Measurements from ENCODE around the gene LYPD5.

The LYPD5 gene

GRCh38 chr19:43789029-43789428 is 13.2 kb downstream of the LYPD5 start:
- Mint-ChIP-seq H3K4me3 (no peak overlapping the region), H3K27me3 (peaks cover 8% of the 10 kb centered on the region), H3K27ac (no peak overlapping the region), H3K36me3 (ENCODE audit: low read depth) (no peaks in the 10 kb centered on the region), H3K4me1 (ENCODE audit: low read depth) (peaks cover 17% of the 10 kb centered on the region), H3K9me3 (no peaks in the 10 kb centered on the region)

- H3K27me3 Mint-ChIP-seq, result no peaks in the 10 kb centered on the region
- peaks cover 39% of the 10 kb centered on the region for H3K4me1 Mint-ChIP-seq (ENCODE audit: low read depth)
- H3K27ac Mint-ChIP-seq, result no peak overlapping the region
- no peaks in the 10 kb centered on the region for H3K36me3 Mint-ChIP-seq (ENCODE audit: low read depth)
- no peak overlapping the region for H3K4me3 Mint-ChIP-seq
- H3K9me3 Mint-ChIP-seq, result no peaks in the 10 kb centered on the region
Measured at GRCh38 chr19:43786665-43787064, 15.6 kb downstream of the LYPD5 start.

GRCh38 chr19:43784981-43785808 is 17.1 kb downstream of the LYPD5 start:
- Mint-ChIP-seq H3K36me3 (ENCODE audit: low read depth) (no peaks in the 10 kb centered on the region), H3K27me3 (no peaks in the 10 kb centered on the region), H3K4me1 (ENCODE audit: low read depth) (peaks cover 47% of the 10 kb centered on the region), H3K4me3 (peak overlapping the region; percentile 80), H3K27ac (peak overlapping the region; percentile 88), H3K9me3 (no peaks in the 10 kb centered on the region)

- peaks cover 47% of the 10 kb centered on the region for H3K4me1 Mint-ChIP-seq (ENCODE audit: low read depth)
- peak overlapping the region; percentile 88 for H3K27ac Mint-ChIP-seq
- peak overlapping the region; percentile 80 for H3K4me3 Mint-ChIP-seq
- no peaks in the 10 kb centered on the region for H3K9me3 Mint-ChIP-seq
- H3K27me3 Mint-ChIP-seq, result no peaks in the 10 kb centered on the region
- H3K36me3 Mint-ChIP-seq (ENCODE audit: low read depth), result peaks cover 3% of the 10 kb centered on the region
Measured at GRCh38 chr19:43784241-43784980, 17.8 kb downstream of the LYPD5 start.

GRCh38 chr19:43783636-43784035 is 18.6 kb downstream of the LYPD5 start:
- H3K4me1 Mint-ChIP-seq (ENCODE audit: low read depth), result peaks cover 51% of the 10 kb centered on the region
- peak overlapping the region; percentile 80 for H3K4me3 Mint-ChIP-seq
- no peaks in the 10 kb centered on the region for H3K9me3 Mint-ChIP-seq
- no peaks in the 10 kb centered on the region for H3K27me3 Mint-ChIP-seq
- peak overlapping the region; percentile 88 for H3K27ac Mint-ChIP-seq
- peaks cover 6% of the 10 kb centered on the region for H3K36me3 Mint-ChIP-seq (ENCODE audit: low read depth)

GRCh38 chr19:43782689-43783231 is 19.5 kb downstream of the LYPD5 start:
- H3K27ac Mint-ChIP-seq, result peak overlapping the region; percentile 94
- H3K27me3 Mint-ChIP-seq, result no peaks in the 10 kb centered on the region
- H3K9me3 Mint-ChIP-seq, result no peaks in the 10 kb centered on the region
- H3K36me3 Mint-ChIP-seq (ENCODE audit: low read depth), result peaks cover 14% of the 10 kb centered on the region
- H3K4me3 Mint-ChIP-seq, result peak overlapping the region; percentile 86
- H3K4me1 Mint-ChIP-seq (ENCODE audit: low read depth), result peaks cover 59% of the 10 kb centered on the region

GRCh38 chr19:43782311-43782660 is 20.0 kb downstream of the LYPD5 start:
- H3K27me3 Mint-ChIP-seq, result no peaks in the 10 kb centered on the region
- no peaks in the 10 kb centered on the region for H3K9me3 Mint-ChIP-seq
- H3K27ac Mint-ChIP-seq, result peak overlapping the region; percentile 94
- peaks cover 64% of the 10 kb centered on the region for H3K4me1 Mint-ChIP-seq (ENCODE audit: low read depth)
- peak overlapping the region; percentile 86 for H3K4me3 Mint-ChIP-seq
- H3K36me3 Mint-ChIP-seq (ENCODE audit: low read depth), result peaks cover 16% of the 10 kb centered on the region

GRCh38 chr19:43781630-43782310 is 20.5 kb downstream of the LYPD5 start:
- Mint-ChIP-seq H3K9me3 (no peaks in the 10 kb centered on the region), H3K27ac (peak overlapping the region; percentile 94), H3K36me3 (ENCODE audit: low read depth) (peaks cover 21% of the 10 kb centered on the region), H3K27me3 (no peaks in the 10 kb centered on the region), H3K4me3 (peak overlapping the region; percentile 86), H3K4me1 (ENCODE audit: low read depth) (peaks cover 69% of the 10 kb centered on the region)

- Mint-ChIP-seq H3K9me3 (no peaks in the 10 kb centered on the region), H3K27me3 (no peaks in the 10 kb centered on the region), H3K4me3 (peak within 1 kb of the TSS; percentile 86), H3K36me3 (ENCODE audit: low read depth) (peaks cover 29% of the 10 kb centered on the region), H3K4me1 (ENCODE audit: low read depth) (peaks cover 78% of the 10 kb centered on the region), H3K27ac (peak within 1 kb of the TSS; percentile 95)
Measured at GRCh38 chr19:43780706-43781525, 21.3 kb downstream of the LYPD5 start, which contains the start of gene KCNN4. TSS of gene KCNN4 (minus strand) at chr19:43780973. CDS start at chr19:43780861, 112 bp downstream.

- Mint-ChIP-seq H3K36me3 (ENCODE audit: low read depth) (peaks cover 37% of the 10 kb centered on the region), H3K4me3 (peak overlapping the region; percentile 86), H3K4me1 (ENCODE audit: low read depth) (peaks cover 80% of the 10 kb centered on the region), H3K27ac (peak overlapping the region; percentile 95), H3K27me3 (no peaks in the 10 kb centered on the region), H3K9me3 (no peaks in the 10 kb centered on the region)
Measured at GRCh38 chr19:43779820-43780219, 22.4 kb downstream of the LYPD5 start.

GRCh38 chr19:43779147-43779819 is 23.0 kb downstream of the LYPD5 start:
- no peaks in the 10 kb centered on the region for H3K9me3 Mint-ChIP-seq
- peak overlapping the region; percentile 95 for H3K27ac Mint-ChIP-seq

GRCh38 chr19:43778651-43779050 is 23.6 kb downstream of the LYPD5 start:
- H3K36me3 Mint-ChIP-seq (ENCODE audit: low read depth), result peaks cover 40% of the 10 kb centered on the region
- peaks cover 70% of the 10 kb centered on the region for H3K4me1 Mint-ChIP-seq (ENCODE audit: low read depth)
- no peaks in the 10 kb centered on the region for H3K27me3 Mint-ChIP-seq
- peak overlapping the region; percentile 86 for H3K4me3 Mint-ChIP-seq
- H3K27ac Mint-ChIP-seq, result peak overlapping the region; percentile 95
- H3K9me3 Mint-ChIP-seq, result no peaks in the 10 kb centered on the region

More at GRCh38 chr19:43779147-43779819, 23.0 kb downstream of the LYPD5 start:
- H3K4me3 Mint-ChIP-seq, result peak overlapping the region; percentile 86
- no peaks in the 10 kb centered on the region for H3K27me3 Mint-ChIP-seq
- peaks cover 39% of the 10 kb centered on the region for H3K36me3 Mint-ChIP-seq (ENCODE audit: low read depth)
- peaks cover 77% of the 10 kb centered on the region for H3K4me1 Mint-ChIP-seq (ENCODE audit: low read depth)

GRCh38 chr19:43777163-43777695 is 25.0 kb downstream of the LYPD5 start:
- no peaks in the 10 kb centered on the region for H3K27me3 Mint-ChIP-seq
- H3K27ac Mint-ChIP-seq, result peak overlapping the region; percentile 95
- H3K4me3 Mint-ChIP-seq, result peak overlapping the region; percentile 86
- no peaks in the 10 kb centered on the region for H3K9me3 Mint-ChIP-seq
- peaks cover 58% of the 10 kb centered on the region for H3K4me1 Mint-ChIP-seq (ENCODE audit: low read depth)
- peaks cover 54% of the 10 kb centered on the region for H3K36me3 Mint-ChIP-seq (ENCODE audit: low read depth)

Data from stimulated activated naive CD8-positive, alpha-beta T cell treated with anti-CD3 and anti-CD28 coated beads, Interleukin-15, Interleukin-2, amounts not matched to agents 100 ng/mL and 50 ng/mL, for 24 hours (primary cell).